Amniotic stem cell (primary cell): Measurements from ENCODE around the gene NLRP12.
"Not testable (repeated sequence)": the region's sequence is repeated elsewhere in the genome, so short reads cannot be mapped to it uniquely, and the experiment has no call there.

ENCODE experiments used
- DNase-seq: peaks from one replicate; lab custom pipeline; 2025; lab: John Stamatoyannopoulos, UW

Gene NLRP12, protein sequence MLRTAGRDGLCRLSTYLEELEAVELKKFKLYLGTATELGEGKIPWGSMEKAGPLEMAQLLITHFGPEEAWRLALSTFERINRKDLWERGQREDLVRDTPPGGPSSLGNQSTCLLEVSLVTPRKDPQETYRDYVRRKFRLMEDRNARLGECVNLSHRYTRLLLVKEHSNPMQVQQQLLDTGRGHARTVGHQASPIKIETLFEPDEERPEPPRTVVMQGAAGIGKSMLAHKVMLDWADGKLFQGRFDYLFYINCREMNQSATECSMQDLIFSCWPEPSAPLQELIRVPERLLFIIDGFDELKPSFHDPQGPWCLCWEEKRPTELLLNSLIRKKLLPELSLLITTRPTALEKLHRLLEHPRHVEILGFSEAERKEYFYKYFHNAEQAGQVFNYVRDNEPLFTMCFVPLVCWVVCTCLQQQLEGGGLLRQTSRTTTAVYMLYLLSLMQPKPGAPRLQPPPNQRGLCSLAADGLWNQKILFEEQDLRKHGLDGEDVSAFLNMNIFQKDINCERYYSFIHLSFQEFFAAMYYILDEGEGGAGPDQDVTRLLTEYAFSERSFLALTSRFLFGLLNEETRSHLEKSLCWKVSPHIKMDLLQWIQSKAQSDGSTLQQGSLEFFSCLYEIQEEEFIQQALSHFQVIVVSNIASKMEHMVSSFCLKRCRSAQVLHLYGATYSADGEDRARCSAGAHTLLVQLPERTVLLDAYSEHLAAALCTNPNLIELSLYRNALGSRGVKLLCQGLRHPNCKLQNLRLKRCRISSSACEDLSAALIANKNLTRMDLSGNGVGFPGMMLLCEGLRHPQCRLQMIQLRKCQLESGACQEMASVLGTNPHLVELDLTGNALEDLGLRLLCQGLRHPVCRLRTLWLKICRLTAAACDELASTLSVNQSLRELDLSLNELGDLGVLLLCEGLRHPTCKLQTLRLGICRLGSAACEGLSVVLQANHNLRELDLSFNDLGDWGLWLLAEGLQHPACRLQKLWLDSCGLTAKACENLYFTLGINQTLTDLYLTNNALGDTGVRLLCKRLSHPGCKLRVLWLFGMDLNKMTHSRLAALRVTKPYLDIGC

DNA sequence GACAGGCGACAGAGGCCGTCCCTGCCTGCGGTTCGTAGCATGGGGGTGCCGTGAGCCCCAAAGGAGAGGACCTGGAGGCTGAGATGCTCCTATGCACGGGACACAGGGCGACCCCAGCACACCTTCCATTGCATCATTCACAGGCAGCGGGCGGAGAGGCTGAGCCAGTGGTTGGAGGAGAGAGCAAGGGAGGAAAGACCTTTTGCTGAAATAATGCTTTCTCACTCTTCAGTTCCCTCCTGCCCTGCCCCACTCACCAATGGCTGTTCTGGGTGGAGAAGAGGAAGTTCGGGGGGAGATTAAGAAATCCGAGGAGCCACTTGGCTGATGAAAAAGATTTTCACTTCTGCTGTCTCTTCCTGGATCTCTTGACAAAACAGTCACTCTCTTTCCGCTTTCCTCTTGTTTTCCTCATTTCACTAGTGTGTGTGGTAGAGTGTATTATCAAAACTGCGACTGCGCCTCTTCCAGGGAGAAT, at the start of gene NLRP12:
NLRP12 (minus strand) TSS at position 181 of the 478 bp plus-strand sequence; CDS start at position 41, 140 bp downstream.
- DNase-seq: no peak

DNA sequence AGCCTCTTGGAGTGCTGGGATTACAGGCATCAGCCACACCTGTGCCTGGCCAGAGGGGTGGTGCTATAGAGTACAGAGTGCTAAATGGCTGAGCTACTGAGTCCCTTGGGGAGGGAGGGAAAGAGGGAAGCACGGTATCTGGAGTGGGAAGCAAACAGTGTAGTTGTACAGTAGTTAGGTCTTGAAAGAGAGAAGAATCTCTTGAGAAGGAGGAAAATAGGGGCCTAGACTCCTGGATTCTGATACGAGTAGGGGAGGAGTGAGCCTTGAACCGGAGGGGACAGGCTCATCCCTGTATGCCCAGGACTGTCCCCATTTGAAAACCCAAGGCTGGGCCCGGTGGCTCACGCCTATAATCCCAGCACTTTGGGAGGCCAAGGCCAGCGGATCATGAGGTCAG, 48.6 kb upstream of the NLRP12 start:
- no peak for DNase-seq

DNA sequence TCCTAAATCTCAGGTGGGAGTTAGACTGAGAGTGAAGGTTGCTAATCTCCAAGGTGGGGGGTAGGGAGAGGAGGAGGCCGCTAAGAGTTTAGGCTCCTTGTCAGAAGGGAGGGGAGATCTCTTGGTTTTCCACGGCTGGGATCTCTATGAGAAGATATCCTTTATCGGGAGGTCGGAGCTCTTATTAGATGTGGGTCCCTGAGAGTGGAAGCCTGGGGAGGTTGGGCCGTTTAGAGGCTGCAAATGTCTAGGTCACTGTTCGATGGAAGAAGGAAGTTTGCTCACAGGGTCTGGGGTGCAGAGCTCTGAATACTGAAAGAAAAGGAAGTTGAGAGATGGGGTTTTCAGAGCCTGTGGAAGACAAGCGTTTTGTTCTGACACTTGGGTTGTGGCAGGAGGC, 47.3 kb upstream of the NLRP12 start:
- no peak for DNase-seq

DNA sequence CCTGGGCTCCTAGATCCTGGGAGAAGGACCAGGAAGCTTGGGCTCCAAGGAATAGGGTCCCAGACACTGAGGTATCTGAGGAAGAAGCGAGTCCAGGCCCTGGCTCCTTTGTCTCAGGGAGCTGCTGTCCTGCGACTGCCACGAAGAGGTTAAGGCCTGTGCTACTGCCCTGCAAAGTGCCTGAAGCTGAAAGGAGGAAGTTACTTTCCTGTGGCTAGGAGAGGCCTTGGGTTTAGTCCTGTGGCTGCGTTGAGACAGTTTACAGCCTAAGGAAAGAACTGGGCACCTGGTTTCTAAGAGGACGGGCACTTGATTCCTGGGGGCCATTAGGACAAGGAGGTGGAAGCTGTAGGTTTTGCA, 46.4 kb upstream of the NLRP12 start:
- no peak for DNase-seq

DNA sequence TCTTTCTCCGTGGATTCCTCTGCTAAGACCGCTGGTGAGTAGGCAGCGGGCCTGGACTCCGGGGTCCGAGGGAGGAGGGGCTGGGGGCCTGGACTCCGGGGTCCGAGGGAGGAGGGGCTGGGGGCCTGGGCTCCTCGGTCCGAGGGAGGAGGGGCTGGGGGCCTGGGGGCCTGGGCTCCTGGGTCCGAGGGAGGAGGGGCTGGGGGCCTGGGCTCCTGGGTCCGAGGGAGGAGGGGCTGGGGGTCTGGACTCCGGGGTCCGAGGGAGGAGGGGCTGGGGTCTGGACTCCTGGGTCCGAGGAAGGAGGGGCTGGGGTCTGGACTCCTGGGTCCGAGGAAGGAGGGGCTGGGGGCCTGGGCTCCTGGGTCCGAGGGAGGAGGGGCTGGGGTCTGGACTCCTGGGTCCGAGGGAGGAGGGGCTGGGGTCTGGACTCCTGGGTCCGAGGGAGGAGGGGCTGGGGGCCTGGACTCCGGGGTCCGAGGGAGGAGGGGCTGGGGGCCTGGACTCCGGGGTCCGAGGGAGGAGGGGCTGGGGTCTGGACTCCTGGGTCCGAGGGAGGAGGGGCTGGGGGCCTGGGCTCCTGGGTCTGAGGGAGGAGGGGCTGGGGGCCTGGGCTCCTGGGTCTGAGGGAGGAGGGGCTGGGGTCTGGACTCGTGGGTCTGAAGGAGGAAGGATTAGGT, 45.8 kb upstream of the NLRP12 start:
- DNase-seq: not testable (repeated sequence)

DNA sequence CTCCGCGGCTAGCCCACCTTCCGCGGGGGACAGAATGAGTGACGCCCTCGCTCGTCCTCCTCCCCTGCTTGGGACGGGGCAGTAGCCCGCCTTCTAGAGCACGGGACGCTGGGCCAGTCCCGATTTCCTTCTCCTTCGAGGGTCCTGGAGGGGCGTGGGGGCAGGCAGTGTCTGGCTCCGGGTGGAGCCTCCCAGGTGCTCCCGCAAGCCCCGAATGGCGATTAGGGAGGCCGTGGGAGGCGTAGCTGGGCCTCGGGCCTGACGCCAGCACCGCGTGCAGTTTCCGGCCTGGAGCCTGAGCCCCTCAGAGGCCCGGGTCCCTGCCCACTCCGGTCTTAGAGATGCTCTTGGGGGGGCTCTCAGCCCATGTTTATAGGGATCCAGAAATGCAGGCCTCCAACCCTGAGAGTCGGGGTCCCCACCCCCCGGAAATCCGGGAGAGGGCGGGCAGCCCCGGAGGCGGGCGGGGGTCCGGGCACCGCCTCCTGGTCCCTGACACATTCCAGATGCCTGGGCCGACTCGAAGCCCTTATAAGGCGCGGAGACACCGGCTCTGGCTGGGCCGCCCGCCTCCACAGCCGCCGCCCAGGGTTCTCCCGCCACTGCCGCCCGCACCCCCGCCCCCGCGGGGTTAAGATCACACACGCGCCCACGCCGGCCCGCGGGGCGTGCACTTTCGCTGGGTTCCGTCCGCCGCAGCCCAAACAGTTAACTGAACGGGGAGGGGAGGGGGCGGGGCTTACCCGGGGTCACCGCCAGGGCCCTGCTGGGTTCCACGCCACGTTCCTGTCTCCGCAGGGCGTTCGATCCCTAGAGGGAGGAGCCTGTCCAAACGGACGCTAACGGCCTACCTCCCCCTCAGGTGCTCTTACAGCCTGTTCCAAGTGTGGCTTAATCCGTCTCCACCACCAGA, 45.0 kb upstream of the NLRP12 start:
- peak; percentile 83 for DNase-seq

DNA sequence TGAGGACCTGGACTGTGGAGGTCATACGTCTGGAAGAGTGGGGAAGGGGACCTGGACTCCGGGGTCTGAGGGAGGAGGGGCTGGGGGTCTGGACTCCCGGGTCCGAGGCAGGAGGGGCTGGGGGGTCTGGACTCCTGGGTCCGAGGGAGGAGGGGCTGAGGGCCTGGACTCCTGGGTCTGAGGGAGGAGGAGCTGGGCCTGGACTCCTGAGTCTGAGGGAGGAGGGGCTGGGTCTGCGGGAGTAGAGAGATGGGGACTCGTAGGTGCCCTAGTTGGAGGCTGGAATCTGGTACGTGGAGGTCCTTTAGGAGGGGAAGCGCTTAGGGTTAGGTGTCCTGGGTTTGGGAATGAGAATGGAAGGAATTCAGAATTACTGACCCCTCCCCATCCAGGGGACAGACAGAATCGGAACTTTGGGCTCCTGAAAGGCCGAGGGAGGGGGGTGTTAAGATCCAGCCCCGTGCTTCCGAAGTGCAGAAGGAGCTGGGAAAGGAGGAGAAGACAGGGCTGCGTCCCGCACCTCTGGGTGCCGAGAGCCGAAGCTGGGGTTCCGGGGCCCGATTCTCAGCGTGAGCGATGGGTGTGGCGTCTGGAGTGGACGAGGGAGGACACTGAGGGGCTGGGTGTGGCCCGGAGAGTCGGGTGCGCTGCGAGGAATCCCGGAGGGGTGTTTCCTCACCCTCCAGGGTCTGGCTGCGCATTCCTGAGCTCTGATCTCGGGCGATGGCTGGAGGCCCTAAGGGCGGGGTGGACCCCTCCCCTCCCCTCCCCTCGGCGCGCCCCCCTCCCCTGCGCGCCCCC, 44.2 kb upstream of the NLRP12 start:
- DNase-seq: peak; percentile 17

DNA sequence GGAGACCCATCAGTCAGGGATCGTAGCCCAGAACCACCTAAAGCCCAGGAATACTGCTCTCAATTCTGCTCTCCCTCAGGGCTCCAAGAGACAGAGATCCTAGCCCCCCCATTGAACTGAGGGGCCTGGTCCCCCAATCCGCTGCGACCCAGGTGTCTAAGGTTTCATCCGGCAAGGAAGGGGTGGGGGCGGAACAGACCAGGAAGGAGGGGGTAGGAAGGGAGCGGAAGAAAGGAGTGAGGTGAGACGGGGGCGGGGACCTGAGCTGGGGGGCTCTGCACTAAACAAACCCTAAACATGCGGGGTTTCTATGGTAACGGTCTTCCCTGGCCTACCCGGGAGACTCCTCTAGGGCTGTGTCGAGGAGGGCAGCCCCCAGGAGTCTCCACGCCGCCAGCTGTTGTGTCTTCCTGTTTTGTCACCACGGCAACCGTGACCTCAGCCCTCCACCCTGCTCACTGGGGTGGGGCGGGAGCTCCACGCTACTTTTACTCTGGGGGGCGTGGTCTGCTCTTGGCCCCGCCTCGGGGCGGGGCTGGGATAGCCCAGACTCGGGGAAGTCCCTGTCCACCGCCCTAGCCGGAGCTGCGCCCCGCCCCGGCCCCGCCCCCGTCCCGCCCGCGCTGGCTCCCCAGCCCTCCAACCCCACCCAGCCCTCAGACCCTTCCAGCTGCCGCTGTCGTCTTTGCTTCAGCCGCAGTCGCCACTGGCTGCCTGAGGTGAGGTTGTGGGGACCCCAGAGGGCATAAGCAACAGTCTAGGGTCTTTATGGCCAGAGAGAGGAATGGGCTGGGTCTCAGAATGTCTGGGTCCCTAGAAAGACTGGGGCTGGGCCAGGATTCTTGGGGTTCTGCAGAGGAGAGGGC, 43.3 kb upstream of the NLRP12 start, which contains the start of gene MYADM:
MYADM (plus strand) TSS at position 659 of the 866 bp plus-strand sequence. CDS start 5,647 bp downstream, outside the sequence.
- DNase-seq: peak; percentile 96

DNA sequence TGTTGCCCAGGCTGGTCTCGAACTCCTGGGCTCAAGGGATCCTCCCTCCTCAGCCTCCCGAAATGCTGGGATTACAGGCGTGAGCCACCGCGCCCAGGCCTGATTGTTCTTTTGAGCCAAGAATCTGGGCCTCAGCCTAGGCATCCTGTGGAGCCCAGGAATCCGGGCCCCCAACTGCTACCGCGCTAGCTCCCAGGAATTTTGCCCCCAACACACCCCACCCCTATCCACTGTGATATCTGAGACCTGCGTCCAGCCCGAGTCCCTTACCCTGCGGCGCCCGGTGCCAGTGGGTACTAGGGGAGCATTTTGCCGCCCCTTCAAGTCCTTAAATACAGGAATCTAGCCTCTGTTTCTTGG, 42.7 kb upstream of the NLRP12 start:
- DNase-seq: no peak

DNA sequence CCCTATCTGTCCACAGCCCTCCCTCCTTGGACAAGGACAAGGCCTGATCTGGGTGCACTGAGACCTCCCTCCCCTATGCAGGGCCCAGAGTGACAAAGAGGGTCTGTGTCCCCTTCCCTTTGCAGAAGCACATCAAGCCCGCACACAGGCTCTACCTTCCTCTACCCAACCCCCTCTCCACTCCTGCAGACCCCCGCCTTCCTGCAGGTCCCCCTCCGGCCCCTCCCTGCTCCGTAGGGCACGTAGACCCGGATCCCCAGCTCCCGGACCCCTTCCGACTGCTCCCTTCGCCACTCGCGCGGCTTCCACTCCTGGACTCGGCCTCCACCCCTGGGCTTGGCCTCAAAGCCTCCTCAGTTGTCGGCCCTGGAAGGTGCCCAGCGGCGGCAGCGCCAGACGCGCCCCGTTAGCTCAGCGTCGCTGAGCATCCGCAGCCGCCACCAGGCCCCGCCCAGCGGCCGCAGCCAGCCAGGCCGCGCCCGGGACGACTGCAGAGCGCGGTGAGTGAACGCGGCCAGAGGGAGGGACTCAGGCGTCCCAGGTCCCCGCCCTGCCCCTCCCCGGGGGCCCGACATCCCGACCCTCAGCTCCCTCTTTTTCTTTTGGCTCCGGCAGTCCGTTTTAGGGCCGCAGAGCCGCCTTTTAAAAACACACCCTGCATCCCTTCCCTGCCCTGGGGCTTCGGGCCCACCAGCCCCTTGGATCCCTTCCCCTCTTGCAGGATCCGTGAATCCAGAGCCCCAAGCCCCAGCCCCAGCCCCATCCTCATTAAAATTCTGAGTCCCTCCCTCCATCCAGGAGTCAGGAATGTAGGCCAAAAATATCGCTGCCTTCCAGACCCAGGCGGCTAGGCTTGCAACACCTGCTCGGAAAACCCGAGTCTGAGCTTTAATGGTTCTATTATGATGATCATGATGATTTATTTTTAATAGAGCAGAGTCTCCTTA, 42.1 kb upstream of the NLRP12 start:
- DNase-seq: peak; percentile 17

DNA sequence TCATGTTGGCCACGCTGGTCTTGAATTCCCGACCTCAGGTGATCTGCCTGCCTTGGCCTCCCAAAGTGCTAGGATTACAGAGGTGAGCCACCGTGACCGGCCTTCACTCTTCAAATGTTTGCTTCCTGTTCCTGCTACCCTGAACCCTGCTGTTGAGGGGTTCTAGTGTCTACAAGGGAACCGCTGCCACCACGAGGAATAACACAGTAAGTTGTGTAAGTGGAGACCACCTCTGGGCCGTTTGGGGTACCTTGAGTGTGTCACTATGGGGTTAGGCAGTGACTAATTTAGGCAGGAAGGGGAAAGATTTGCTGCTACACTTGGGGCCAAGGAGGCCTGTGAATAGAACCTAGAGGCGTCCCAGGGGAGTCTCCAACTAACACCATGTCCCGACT, 41.4 kb upstream of the NLRP12 start:
- DNase-seq: no peak

DNA sequence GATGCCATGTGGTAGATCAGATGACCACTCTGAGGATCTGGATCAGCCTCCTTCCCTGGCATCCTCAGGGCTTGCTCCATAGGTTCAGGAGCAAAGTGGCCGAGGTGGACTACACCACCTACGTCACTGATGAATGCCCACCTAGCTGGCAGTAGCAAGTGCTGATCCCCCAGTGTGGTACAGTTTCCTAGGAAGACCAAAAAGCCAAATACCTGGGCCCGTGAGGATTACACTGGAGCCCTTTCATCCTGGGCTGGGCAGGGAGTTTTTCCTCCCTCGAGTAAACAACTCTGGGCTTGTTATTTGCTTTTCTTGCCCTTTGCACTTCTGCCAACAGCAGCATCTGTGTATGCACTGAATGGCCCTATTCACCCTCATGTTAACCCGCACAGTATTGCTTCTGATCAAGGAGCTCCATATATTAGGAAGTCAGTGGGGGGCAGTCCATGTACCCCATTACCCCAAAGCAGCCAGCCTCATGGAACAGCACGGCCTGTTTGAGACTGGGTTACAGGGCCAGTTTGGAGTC, 40.3 kb upstream of the NLRP12 start:
- no peak for DNase-seq

DNA sequence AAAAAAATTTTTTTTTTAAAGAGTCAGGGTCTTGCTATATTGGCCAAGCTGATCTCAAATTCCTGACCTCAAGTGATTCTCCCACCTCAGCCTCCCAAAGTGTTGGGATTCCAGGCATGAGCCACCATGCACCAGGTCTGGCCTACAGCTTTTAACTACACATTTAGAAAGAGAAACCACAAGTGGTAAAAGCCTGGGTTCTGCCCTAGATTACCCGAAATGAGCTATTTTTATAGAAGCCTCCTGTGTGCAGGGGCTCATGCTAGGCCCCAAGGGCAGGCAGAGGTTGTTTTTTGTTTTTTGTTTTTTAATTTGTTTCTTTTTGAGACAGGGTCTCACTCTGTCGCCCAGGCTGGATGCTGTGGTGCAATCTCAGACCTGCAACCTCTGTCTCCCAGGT, 29.6 kb upstream of the NLRP12 start:
- DNase-seq: no peak

DNA sequence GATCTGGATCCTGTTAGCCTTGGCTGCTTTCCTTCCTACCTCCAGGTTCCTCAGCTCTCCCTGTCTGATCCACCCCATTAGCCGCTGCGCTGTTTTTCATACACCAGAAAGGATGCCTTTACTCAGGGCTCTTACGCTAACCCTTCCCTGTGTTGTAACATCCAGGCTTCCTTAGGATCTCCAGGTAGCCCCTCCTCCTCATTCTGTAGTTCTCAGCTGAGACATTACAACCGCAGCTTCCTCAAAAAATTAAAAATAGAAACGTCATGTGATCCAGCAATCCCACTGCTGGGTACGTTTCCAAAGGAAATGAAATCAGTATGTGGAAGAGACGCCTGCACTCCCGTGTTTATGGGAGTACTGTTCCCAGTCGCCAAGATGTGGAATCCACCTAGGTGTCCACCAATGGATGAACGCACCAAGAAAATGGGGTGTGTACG, 25.1 kb upstream of the NLRP12 start:
- no peak for DNase-seq

DNA sequence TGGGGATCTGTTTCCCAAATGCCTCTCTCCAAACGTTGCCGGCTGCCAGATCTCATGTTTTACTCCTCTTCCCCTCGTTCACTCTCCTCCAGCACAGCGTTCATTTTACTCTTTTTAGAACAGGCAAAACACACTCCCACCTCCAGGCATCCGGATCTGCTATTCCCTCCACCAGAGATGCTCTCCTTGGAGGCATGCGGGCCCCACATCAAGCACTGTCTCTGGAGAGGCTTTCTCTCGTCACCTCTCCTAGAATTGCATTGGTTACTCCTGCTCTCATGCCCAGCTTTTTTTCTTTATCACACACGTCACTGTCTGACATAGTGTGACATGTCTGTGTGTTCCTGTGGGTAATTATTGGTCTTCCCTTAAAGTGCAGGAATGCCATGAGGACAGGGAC, 23.4 kb upstream of the NLRP12 start:
- DNase-seq: no peak

DNA sequence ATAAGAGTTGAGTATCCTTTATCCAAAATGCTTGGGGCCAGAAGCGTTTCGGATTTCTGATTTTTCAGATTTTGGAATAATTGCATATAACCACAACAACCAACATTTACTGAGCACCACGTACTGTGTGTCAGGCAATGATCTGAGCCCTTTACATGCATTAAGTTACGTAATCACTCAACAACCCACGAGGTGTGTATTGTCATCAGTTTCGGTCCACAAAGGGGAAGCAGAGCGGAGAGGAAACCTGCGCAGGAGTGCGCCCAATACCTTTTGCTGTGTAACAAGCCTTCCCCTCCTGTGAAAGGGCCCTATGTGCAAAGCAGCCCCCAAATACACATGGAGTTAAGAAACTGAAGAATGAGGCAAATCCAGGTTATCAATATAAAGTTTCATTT, 20.7 kb upstream of the NLRP12 start:
- no peak for DNase-seq

DNA sequence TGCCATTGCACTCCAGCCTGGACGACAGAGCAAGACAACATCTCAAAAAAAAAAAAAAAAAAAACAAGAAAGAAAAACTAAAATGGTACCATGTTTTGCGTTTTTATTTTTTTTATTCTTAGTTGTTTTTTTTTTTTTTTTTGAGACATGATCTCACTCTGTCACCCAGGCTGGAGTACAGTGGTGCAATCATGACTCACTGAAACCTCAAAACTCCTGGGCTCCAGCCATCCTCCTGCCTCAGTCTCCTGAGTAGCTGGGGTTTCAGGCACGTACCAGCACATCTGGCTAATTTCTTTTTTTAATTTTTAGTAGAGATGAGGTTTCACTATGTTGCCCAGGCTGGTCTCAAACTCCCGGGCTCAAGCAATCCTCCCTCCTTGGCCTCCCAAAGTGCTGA, 16.8 kb upstream of the NLRP12 start:
- DNase-seq: peak; percentile 22

DNA sequence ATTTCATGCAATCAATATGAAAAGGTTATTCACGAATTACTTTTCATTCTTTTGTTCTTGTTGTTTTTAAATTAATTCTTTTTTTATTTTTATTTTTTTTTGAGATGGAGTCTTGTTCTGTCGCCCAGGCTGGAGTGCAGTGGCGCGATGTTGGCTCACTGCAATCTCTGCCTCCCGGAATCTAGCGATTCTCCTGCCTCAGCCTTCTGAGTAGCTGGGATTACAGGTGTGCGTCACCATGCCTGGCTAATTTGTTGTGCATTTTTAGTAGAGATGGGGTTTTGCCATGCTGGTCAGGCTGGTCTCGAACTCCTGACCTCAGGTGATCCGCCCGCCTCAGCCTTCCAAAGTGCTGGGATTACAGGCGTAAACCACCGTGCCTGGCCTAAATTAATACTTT, 16.1 kb upstream of the NLRP12 start:
- DNase-seq: not testable (repeated sequence)
